WI38 (cell line): ENCODE results near the gene OPCML.

Experiments
- H3K4me3 ChIP-seq: 2 replicates; pipeline ENCODE4 v1.5.1; 2011; ENCODE audit warnings: low read depth, mild to moderate bottlenecking, control low read depth, low read length
- CTCF ChIP-seq: IDR thresholded peaks from 2 replicates; pipeline ENCODE4 v1.5.1; 2012; ENCODE audit warnings: low read depth, mild to moderate bottlenecking, control low read depth, low read length

OPCML gene

DNA sequence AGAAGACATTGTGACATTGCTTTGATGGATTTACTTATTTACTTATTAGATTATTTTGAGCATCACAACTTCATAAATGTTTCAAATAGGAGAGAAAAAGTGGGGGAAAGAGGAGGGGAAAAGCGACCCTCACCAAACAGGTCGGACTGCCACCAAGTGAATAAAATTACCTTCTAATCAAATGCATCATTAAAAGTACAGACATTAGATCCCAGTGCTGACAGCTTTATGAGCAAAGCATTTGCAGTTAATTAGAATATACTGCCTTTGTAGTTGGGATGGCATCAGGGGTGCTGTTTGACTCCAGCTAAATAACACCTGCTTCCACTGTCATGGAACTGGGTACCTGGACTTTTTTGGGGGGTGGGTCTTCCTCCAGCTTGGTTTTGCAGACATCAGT lies 299.6 kb downstream of the OPCML start:
- TF ChIP-seq CTCF: no peak
- H3K4me3 ChIP-seq: no peak overlapping the region

- no peak for TF ChIP-seq CTCF
- H3K4me3 ChIP-seq: no peak overlapping the region
Measured at GRCh38 chr11:133230431-133230830, 301.9 kb downstream of the OPCML start.

GRCh38 chr11:133228471-133229329 lies 303.6 kb downstream of the OPCML start:
- TF ChIP-seq CTCF: no peak
- no peak overlapping the region for H3K4me3 ChIP-seq

DNA sequence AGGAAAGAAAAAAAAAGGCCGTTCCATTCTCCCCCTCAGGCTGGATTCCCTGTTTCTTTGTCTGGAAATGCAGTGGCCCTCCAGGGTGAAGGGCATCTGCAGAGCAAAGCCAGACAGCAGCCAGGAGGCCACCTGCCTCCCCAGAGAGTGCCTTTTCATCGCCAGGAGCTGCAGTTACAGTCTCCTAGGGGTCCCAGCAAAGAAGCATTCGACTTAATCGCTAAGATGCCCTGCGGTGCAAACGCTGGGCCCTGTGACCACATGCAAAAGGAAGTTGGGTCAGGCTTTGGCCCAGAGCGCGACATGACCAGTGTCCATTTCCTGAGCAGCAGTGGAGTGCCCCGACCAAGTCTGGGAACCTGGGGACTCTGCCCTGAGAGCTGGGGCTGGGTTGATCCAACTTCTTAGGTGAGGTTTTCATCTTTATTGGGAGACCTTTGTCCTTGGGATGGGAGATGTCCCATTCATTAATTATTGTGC lies 304.6 kb downstream of the OPCML start:
- no peak for TF ChIP-seq CTCF
- H3K4me3 ChIP-seq: no peak overlapping the region

- TF ChIP-seq CTCF: no peak
Measured at GRCh38 chr11:133224271-133224670, 308.0 kb downstream of the OPCML start.

GRCh38 chr11:133222425-133223330 lies 309.6 kb downstream of the OPCML start:
- no peak for TF ChIP-seq CTCF
- no peak overlapping the region for H3K4me3 ChIP-seq

More at GRCh38 chr11:133224271-133224670, 308.0 kb downstream of the OPCML start:
- H3K4me3 ChIP-seq: no peak overlapping the region
